Suppressor macrophage treated with lipopolysaccharide for 1 hour (primary cell): ENCODE results near the gene TAF10.

Experiments used
- DNase-seq, 3 donors: peaks; one replicate each; pipeline ENCODE4 v3.0.0-alpha.2; 2020 to 2022

The TAF10 gene

GRCh38 chr11:6640036-6640984 is 28.3 kb upstream of the TAF10 start:
- no peak for DNase-seq

- DNase-seq: no peak
Measured at GRCh38 chr11:6638429-6638828, 26.4 kb upstream of the TAF10 start.

DNA sequence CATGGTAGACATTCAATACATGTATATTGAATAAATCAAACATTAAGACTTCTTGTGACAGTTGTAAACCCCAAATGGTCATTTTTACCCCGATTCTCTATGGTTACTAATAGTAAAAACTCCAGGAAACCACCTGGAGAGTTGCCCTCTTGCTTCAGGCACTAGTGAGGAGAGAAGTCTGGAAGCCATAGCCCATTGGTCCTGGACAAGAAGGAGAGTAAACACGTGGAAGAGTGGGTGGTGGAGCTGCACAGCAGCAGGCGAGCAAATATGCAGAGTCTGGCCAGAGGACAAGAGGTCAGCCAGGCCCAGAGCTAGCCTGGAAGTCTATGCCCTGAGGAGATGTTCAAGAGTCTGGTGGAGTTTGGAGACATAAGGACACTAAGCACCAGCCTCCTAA is 25.9 kb upstream of the TAF10 start:
- no peak for DNase-seq

- DNase-seq: no peak
Measured at GRCh38 chr11:6636480-6636879, 24.5 kb upstream of the TAF10 start.

GRCh38 chr11:6635082-6635932 is 23.3 kb upstream of the TAF10 start:
- DNase-seq: peak; percentile 70 to 76 (median 76)

- DNase-seq: no peak
Measured at GRCh38 chr11:6634534-6634933, 22.5 kb upstream of the TAF10 start.

- no peak for DNase-seq
Measured at GRCh38 chr11:6633422-6634408, 21.7 kb upstream of the TAF10 start.

GRCh38 chr11:6632116-6633073 is 20.4 kb upstream of the TAF10 start:
- DNase-seq: no peak

GRCh38 chr11:6631361-6631890 is 19.4 kb upstream of the TAF10 start:
- DNase-seq: no peak

GRCh38 chr11:6630632-6631291 is 18.7 kb upstream of the TAF10 start:
- no peak for DNase-seq

DNA sequence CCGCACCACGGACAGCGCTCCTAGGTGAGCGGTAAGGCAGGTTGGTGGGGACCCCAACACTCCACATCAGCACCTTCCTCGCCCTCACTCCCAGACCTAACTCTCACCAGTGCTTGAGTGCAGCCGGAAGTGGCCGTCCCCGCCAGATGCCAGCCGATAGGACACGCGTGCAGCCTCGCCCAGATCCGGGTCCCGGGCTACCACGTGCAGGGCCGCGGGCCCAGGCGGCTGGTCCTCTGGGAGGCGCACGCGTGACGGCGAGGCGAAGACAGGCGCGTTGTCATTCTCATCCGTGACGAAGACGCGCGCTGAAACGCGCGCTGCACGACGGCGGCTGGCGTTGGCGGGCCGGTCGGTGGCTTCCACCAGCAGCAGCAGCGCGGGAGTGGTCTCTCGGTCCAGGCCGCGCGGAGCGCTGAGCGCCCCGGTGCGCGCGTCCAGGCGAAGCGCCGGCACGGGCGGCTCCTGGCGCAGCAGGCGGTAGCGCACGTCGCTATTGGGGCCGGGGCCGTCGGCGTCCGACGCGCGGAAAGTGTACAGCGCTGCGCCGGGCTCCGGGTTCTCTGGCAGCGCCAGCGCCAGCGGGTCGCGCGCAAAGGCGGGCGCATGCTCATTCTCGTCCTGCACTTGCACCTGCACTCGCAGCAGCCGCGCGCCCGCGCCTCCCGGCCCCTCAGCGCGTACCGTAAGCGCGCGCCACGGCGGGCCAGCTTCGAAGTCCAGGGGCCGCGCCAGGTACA is 18.0 kb upstream of the TAF10 start:
- no peak for DNase-seq

DNA sequence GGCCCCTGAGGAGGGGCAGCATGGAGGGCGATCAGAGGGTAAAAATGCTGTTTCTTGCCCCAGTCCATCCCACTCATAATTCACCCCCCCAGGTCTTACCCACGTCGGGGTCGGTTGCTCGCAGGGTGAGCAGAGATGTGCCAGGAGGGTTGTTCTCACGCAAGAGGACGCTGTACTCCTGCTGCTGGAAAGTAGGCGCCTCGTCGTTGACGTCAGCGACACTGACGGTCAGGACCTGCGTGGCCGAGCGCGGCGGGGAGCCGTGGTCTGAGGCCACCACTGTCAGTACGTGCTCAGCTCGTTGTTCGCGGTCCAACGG is 17.5 kb upstream of the TAF10 start:
- no peak for DNase-seq

DNA sequence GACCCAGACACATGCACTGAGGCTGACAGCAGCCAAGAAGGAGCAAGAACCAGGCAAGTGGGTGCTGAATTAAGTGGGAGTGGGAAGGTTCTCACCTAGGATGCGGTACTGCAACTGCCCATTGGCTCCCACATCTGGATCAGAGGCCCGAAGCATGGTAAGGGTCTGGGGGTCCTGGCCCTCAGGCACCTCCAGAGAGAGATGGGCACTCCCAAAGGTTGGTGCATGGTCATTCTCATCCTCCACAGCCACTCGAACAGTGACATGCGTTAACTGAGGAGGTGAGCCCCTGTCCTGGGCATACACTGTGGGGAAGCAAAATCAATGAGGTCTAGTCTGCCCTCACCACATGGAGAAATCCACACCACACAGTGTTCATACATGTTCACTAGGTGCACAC is 16.5 kb upstream of the TAF10 start:
- no peak for DNase-seq

- DNase-seq: peak; percentile 36 to 54 (median 43)
Measured at GRCh38 chr11:6627762-6628241, 15.8 kb upstream of the TAF10 start.

DNA sequence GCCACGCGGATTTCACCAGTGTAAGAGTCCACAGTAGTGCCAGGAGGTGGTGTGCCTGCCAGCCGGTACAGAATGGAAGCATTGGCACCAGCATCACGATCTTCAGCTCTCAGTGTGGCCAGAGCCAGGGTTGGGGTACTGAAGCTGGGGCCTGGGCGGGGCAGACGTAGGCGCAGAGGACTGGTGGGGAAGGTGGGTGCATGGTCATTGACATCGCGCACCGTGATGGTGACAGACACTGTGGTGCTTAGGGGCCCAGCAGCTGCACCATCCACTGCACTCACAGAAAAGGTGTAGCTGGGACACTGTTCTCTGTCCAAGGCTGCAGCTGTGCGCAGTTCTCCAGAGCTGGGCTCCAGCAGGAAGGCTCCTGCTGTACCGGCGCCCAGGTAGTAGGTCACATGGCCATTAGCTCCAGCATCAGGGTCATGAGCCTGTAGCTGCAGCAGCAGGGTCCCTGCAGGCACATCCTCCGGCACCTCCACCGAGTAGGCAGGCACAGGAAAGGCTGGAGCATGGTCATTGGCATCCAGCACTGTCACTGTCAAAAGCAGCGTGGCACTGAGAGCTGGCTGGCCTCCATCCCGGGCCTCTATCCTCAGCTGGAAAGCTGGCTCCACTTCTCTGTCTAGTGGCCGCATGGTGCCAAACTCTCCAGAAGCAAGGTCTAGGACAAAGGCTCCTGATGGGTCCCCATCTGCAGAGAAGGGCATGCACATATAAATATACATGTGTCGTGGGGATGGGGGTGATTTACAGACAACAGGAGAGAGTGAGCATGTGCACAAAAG is 15.2 kb upstream of the TAF10 start:
- no peak for DNase-seq

- DNase-seq: no peak
Measured at GRCh38 chr11:6625832-6626420, 13.9 kb upstream of the TAF10 start.

- DNase-seq: no peak
Measured at GRCh38 chr11:6625156-6625831, 13.3 kb upstream of the TAF10 start.
